Type B pancreatic cell (in vitro differentiated cells): ENCODE measurements around the gene ACER2. TPM values are rescaled to one million over a fixed set of nuclear protein-coding genes. Genes with fewer than 3 reads are reported as not detected.
"Not testable (repeated sequence)": the region's sequence is repeated elsewhere in the genome, so short reads cannot be mapped to it uniquely, and the experiment has no call there.

ENCODE experiments used
- DNase-seq: peaks from one replicate; pipeline ENCODE4 v3.0.0; 2021; ENCODE audit warnings: mixed read lengths; ENCODE audit not compliant: unreplicated experiment; ENCODE audit errors: extremely low spot score
- H3K27ac Mint-ChIP-seq: 2 replicates; pipeline ENCODE4 v1.8.0; 2021; ENCODE audit warnings: mild to moderate bottlenecking, mixed read lengths
- H3K27me3 Mint-ChIP-seq: 2 replicates; pipeline ENCODE4 v1.8.0; 2021; ENCODE audit warnings: mixed read lengths
- H3K36me3 Mint-ChIP-seq: 2 replicates; pipeline ENCODE4 v1.8.0; 2021; ENCODE audit warnings: mixed read lengths
- H3K4me1 Mint-ChIP-seq: one replicate; pipeline ENCODE4 v1.8.0; 2021; ENCODE audit warnings: mixed read lengths; ENCODE audit not compliant: unreplicated experiment
- H3K4me3 Mint-ChIP-seq: 2 replicates; pipeline ENCODE4 v1.8.0; 2021; ENCODE audit warnings: mild to moderate bottlenecking, mixed read lengths
- H3K9me3 Mint-ChIP-seq: 2 replicates; pipeline ENCODE4 v1.8.0; 2021; ENCODE audit warnings: mixed read lengths
- total RNA-seq: library from RNA; stranded (reverse); gene quantifications from 2 replicates; pipeline ENCODE4 v1.2.1, GENCODE V29; 2021; ENCODE audit warnings: low replicate concordance
- TF ChIP-seq, protein P1 (sequence below): fragments of 200-600 bp; sonication (generic); conservative IDR thresholded peaks from 2 replicates; pipeline ENCODE4 v1.5.0; 2021; ENCODE audit warnings: antibody characterized with exemption, mild to moderate bottlenecking

ACER2 gene
- total RNA-seq, 1 donor from 2014 or later: 9.2 TPM

DNA sequence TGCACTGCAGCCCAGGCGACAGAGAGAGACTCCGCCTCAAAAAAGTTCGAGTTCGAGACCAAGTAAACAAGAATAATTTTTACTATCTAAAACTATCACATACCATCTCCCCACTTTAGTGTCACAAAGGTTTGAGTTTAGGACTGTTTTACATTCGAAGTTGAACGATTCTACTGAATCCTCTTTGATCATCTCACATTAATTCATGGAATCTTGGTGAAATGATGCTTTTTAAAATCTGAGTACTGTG lies 28.1 kb upstream of the ACER2 start:
- Mint-ChIP-seq H3K27ac (peak overlapping the region; percentile 99), H3K36me3 (peaks cover 38% of the 10 kb centered on the region), H3K9me3 (no peaks in the 10 kb centered on the region), H3K4me3 (peak overlapping the region; percentile 100), H3K27me3 (no peaks in the 10 kb centered on the region), H3K4me1 (peaks cover 23% of the 10 kb centered on the region)
- DNase-seq: no peak
- TF ChIP-seq, protein P1, sequence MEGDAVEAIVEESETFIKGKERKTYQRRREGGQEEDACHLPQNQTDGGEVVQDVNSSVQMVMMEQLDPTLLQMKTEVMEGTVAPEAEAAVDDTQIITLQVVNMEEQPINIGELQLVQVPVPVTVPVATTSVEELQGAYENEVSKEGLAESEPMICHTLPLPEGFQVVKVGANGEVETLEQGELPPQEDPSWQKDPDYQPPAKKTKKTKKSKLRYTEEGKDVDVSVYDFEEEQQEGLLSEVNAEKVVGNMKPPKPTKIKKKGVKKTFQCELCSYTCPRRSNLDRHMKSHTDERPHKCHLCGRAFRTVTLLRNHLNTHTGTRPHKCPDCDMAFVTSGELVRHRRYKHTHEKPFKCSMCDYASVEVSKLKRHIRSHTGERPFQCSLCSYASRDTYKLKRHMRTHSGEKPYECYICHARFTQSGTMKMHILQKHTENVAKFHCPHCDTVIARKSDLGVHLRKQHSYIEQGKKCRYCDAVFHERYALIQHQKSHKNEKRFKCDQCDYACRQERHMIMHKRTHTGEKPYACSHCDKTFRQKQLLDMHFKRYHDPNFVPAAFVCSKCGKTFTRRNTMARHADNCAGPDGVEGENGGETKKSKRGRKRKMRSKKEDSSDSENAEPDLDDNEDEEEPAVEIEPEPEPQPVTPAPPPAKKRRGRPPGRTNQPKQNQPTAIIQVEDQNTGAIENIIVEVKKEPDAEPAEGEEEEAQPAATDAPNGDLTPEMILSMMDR: no peak

DNA sequence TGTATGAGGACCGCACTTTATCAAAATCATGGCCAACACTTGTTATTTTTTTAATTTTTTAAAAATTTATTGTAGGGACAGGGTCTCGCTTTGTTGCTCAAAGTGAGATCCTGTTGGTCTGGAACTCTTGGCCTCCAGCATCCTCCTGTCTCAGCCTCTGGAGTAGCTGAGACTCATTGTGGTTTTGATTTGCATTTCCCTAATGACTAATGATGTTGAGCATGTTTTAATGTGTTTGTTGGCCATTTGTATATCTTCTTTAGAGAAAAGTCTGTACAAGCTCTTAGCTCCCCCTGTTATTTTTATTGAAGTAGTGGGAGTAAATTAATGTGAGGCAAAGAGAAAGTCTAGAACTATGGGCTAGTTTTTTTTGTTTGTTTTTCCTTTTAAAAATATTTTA lies 27.2 kb upstream of the ACER2 start:
- TF ChIP-seq, protein P1: no peak
- H3K9me3 Mint-ChIP-seq: no peaks in the 10 kb centered on the region
- no peaks in the 10 kb centered on the region for H3K27me3 Mint-ChIP-seq
- peak overlapping the region; percentile 35 for H3K27ac Mint-ChIP-seq
- peak overlapping the region; percentile 31 for H3K4me3 Mint-ChIP-seq
- DNase-seq: no peak
- H3K4me1 Mint-ChIP-seq: peaks cover 23% of the 10 kb centered on the region
- H3K36me3 Mint-ChIP-seq: peaks cover 29% of the 10 kb centered on the region

DNA sequence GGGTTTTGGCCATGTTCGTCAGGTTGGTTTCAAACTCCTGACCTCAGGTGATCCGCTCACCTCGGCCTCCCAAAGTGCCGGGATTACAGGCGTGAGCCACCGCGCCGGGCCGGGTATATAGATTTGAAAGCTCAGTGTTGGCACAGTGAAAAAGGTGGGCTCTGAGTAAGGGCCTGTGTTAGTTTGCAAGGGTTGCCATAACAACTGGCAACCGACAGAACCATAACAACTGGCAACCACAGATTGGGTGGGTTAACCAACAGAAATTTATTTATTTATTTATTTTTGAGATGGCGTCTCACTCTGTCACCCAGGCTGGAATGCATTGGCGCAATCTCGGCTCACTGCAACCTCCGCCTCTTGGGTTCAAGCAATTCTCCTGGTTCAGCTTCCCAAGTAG lies 23.6 kb upstream of the ACER2 start:
- not testable (repeated sequence) for H3K4me3 Mint-ChIP-seq, H3K27me3 Mint-ChIP-seq, H3K27ac Mint-ChIP-seq, DNase-seq, H3K4me1 Mint-ChIP-seq, H3K36me3 Mint-ChIP-seq, H3K9me3 Mint-ChIP-seq

DNA sequence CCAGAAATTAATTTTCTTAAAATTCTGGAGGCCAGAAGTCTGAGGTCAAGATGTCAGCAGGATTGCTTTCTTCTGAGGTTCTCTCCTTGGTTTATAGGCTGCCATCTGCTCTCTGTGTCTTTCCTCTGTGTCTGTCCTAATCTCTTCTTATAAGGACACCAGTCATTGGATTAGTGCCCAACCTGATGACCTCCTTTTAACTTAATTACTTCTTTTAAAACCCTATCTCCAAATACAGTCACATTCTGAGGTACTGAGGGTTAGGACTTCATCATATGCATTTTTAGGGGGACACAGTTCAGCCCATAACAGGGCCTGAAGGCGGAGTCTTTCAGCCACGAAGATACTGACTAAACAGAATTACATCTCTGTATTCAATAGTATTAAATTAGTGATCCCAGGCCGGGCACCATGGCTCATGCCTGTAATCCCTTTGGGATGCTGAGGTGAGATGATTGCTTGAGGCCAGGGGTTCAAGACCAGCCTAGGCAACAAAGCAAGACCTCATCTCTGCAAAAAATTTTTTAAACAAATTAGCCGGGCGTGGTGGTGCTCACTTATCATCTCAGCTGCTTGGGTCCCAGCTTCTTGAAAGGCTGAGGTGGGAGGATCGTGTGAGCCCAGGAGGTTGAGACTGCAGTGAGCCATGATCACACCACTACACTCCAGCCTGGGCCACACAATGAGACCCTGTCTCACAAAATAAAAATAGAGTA lies 22.9 kb upstream of the ACER2 start:
- peaks cover 8% of the 10 kb centered on the region for H3K4me1 Mint-ChIP-seq
- H3K4me3 Mint-ChIP-seq: no peak overlapping the region
- no peak overlapping the region for H3K27ac Mint-ChIP-seq
- no peak for DNase-seq
- H3K9me3 Mint-ChIP-seq: no peaks in the 10 kb centered on the region
- no peaks in the 10 kb centered on the region for H3K36me3 Mint-ChIP-seq
- no peaks in the 10 kb centered on the region for H3K27me3 Mint-ChIP-seq
- TF ChIP-seq, protein P1: no peak

DNA sequence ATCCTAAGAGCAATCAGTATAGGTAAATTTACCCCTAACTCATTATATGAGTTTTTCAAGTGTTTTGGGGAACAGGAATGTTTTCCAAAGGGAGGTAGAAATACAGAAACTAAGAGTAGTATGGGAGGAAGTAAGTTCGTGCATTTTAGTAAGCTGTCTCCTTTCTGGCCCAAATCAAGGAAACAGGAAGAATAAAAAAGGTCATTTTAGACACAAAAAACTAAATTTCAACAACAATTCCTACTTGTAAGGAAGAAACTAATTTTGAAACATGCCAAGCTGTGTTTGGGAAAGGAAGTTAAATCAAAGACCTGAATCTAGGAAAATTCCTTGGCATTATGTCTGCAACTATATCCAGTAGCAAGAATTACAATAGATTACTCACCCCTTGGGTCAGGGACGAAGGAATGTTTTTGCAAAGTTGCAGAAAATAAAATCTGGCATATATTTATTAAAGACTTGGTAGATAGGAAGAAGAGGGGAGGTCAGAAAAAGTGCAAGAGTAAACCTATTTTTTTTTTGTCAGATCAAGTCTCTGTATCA lies 22.2 kb upstream of the ACER2 start:
- TF ChIP-seq, protein P1: no peak
- no peak overlapping the region for H3K4me3 Mint-ChIP-seq
- no peaks in the 10 kb centered on the region for H3K36me3 Mint-ChIP-seq
- no peak for DNase-seq
- H3K9me3 Mint-ChIP-seq: no peaks in the 10 kb centered on the region
- H3K27ac Mint-ChIP-seq: no peak overlapping the region
- H3K27me3 Mint-ChIP-seq: no peaks in the 10 kb centered on the region
- peaks cover 4% of the 10 kb centered on the region for H3K4me1 Mint-ChIP-seq

DNA sequence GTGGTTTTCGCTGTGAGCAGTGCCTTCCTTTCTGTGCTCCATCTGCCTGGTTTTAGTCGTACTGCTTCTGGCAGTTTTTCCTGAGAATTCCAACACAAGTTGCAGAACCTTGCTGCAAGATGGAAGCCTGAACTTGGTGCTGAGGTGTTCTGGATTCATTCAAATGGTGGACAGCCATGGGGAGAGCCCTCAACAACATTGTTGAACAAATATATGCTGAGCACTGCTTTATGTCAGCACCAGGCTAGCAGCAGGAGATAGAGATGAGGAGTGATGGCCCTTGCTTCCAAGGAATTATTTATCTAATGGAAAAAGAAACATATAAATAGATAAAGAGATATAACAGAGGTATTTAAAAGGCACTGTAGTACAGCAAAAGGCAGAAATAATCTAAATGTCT lies 21.5 kb upstream of the ACER2 start:
- TF ChIP-seq, protein P1: no peak
- Mint-ChIP-seq H3K4me3 (no peak overlapping the region), H3K4me1 (peaks cover 4% of the 10 kb centered on the region), H3K27ac (no peak overlapping the region), H3K36me3 (no peaks in the 10 kb centered on the region), H3K27me3 (no peaks in the 10 kb centered on the region), H3K9me3 (no peaks in the 10 kb centered on the region)
- DNase-seq: no peak

DNA sequence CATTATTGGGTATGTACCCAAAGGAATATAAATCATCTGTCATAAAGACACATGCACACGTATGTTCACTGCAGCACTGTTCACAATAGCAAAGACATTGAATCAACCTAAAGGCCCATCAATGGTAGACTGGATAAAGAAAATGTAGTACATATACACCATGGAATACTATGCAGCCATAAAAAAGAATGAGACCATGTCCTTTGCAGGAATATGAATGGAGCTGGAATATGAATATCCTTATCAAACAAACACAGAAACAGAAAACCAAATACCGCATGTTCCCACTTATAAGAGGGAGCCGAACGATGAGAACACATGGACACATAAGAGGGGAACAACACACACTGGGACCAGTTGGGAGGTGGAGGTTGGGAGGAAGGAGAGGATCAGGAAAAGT lies 19.3 kb upstream of the ACER2 start:
- H3K36me3 Mint-ChIP-seq, H3K4me3 Mint-ChIP-seq, H3K27ac Mint-ChIP-seq, H3K4me1 Mint-ChIP-seq, H3K9me3 Mint-ChIP-seq, H3K27me3 Mint-ChIP-seq, DNase-seq: not testable (repeated sequence)
